Epithelial cell of proximal tubule (primary cell): Measurements from ENCODE around the gene RGS3. TPM values are rescaled to one million over a fixed set of nuclear protein-coding genes. Genes with fewer than 3 reads are reported as not detected.
A peak's percentile ranks its signal among the peaks of the same experiment; 100 is the strongest.

Experiments used
- DNase-seq: peaks from one replicate; pipeline ENCODE4 v3.0.0-alpha.2; 2011; ENCODE audit warnings: low read depth
- H3K4me3 ChIP-seq: 2 replicates; pipeline ENCODE4 v1.5.1; 2011; ENCODE audit warnings: low read depth, mild to moderate bottlenecking, low read length
- CTCF ChIP-seq: conservative IDR thresholded peaks from 2 replicates; pipeline ENCODE4 v1.5.1; 2012; ENCODE audit warnings: low read depth, mild to moderate bottlenecking, low read length
- total RNA-seq: library from RNA; depleted of rRNA; stranded (reverse); fragments of >200 nt; gene quantifications from 2 replicates; pipeline ENCODE4 v1.2.3, GENCODE V29; 2015

RGS3 gene
- total RNA-seq, 1 donor from 2014 or later: 79.2 TPM

GRCh38 chr9:113508111-113508749 lies 44.7 kb downstream of the RGS3 start:
- DNase-seq: no peak
- TF ChIP-seq CTCF: peak; percentile 48
- H3K4me3 ChIP-seq: peak overlapping the region; percentile 34

DNA sequence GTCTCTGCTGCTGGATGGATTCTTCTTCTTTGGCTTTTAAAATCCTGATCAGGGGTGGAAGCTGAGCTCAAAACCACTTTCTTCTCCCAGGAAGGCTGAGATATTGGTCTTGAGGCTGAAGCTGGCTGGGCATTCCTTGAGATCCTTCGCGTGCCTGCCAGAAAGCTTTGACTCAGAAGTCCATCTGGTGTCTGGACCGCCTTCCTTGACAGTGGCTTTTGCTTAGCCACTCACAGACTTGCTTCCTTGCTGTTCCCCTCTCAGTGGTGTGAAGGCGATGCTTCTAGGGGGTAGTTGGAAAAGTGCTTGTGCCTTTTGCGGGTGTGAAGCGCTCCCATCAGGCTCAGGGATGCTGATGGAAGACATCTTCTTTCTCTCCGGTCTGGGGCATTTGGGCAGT lies 45.9 kb downstream of the RGS3 start:
- TF ChIP-seq CTCF: no peak
- H3K4me3 ChIP-seq: peak overlapping the region; percentile 35
- no peak for DNase-seq

DNA sequence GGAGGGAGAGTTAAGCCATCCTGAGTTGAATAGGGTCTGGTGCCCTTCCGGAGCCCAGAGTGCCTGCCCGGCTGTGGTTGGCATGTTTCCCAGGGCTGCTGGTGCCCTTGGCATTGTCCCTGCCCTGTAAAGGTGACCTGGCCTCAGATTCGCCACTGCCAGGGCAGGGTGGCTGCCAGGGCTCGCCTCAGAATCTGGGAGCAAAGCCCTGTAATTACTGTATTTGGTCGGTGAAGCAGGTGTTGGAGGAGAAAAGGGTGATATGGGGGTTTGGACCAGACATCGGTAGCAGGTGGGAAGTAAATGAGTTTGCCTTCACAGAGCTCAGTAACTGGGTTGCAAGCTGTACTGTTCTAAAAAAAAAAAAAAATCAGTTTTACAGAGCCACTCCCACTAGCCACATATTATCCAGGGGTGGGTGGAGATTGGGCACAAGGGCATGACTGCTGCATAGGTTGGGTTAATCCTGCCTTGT lies 47.6 kb downstream of the RGS3 start:
- TF ChIP-seq CTCF: no peak
- peak overlapping the region; percentile 28 for H3K4me3 ChIP-seq
- DNase-seq: no peak

GRCh38 chr9:113511856-113512761 lies 48.6 kb downstream of the RGS3 start:
- H3K4me3 ChIP-seq: no peak overlapping the region
- no peak for DNase-seq
- TF ChIP-seq CTCF: no peak

DNA sequence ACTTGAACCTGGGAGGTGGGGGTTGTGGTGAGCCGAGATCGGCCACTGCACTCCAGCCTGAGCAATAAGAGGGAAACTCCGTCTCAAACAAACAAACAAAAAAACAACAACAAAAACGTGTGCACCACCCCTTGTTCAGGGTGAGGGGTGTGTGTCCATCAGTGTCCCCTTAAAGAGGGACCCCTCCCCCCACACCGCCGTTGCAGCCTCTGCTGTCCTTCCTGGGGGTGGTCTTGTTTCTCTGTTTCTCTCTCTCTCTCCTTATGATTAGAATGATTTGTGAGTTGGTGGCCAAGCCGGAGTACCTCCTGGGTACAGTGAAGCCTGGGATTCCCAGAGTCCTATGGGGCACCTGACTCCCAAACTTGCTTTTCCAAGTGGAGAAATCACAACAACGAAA lies 49.6 kb downstream of the RGS3 start:
- no peak overlapping the region for H3K4me3 ChIP-seq
- TF ChIP-seq CTCF: no peak
- no peak for DNase-seq

DNA sequence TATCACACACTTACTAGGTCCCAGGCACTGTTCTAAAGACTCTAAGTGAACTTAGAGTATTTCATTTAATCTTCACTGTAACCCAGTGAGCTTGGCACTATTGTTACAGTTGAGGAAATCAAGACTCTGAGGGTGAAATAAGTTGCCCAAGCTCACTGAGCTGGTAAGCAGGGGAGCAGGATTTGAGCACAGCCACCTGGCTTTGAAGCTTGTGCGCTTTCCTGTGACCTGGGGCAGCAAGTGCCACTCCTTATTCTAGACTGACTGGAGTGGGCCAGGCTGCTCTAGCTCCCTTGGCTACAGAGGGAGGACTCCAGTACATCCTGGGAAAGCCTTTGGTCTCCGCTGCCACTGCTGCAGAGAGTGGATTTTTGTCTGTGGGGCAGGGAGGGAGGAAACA lies 50.0 kb downstream of the RGS3 start:
- no peak for DNase-seq
- no peak for TF ChIP-seq CTCF

More for the DNA sequence above, 50.0 kb downstream of the RGS3 start:
- H3K4me3 ChIP-seq: no peak overlapping the region
